Peyer's patch (tissue), 4 donors: Measurements from ENCODE around the gene HSPB9. TPM values are rescaled to one million over a fixed set of nuclear protein-coding genes. Genes with fewer than 3 reads are reported as not detected.

Experiments used
- DNase-seq, 3 donors: peaks; one replicate each; pipeline ENCODE4 v3.0.0-alpha.2; 2017 to 2019
- H3K27ac ChIP-seq, 4 donors: fragments of 200-600 bp; sonication (generic); one replicate each; pipeline ENCODE4 v1.5.1; 2016 to 2019
- H3K27me3 ChIP-seq, 2 donors: fragments of 200-600 bp; sonication (generic); one replicate each; pipeline ENCODE4 v1.5.1; 2019
- H3K36me3 ChIP-seq, 3 donors: fragments of 200-600 bp; sonication (generic); one replicate each; pipeline ENCODE4 v1.5.1; 2016 to 2019
- H3K4me1 ChIP-seq, 4 donors: fragments of 200-600 bp; sonication (generic); one replicate each; pipeline ENCODE4 v1.5.1; 2016 to 2019
- H3K4me3 ChIP-seq, 4 donors: fragments of 200-600 bp; sonication (generic); 1 replicate in 3 of 4; 2 replicates in 1 of 4; pipeline ENCODE4 v1.5.1; 2016 to 2019; ENCODE audit warnings: mild to moderate bottlenecking in 1 of 4
- H3K9me3 ChIP-seq, 4 donors: fragments of 200-600 bp; sonication (generic); one replicate each; pipeline ENCODE4 v1.5.1; 2016 to 2019; ENCODE audit warnings: mild to moderate bottlenecking in 1 of 4
- POLR2A ChIP-seq, 2 donors: fragments of 450-650 bp; IDR thresholded peaks; one replicate each; pipeline ENCODE4 v1.5.1; 2017; ENCODE audit warnings: antibody characterized with exemption in 2 of 2, mild to moderate bottlenecking in 2 of 2, moderate library complexity in 2 of 2
- total RNA-seq, 4 donors: library from RNA; depleted of rRNA; stranded (reverse); fragments of >200 nt; gene quantifications; one replicate each; pipeline ENCODE4 v1.1.0, GENCODE V29; 2016
- TF ChIP-seq, protein P1 (sequence below), 6 experiments: fragments of 450-650 bp in 4 of 6; fragments of 200-600 bp in 2 of 6; sonication (generic) in 1 of 6; IDR thresholded peaks; one replicate each; pipeline ENCODE4 v1.5.1; 2017 to 2019; ENCODE audit warnings: antibody characterized with exemption in 6 of 6, mild to moderate bottlenecking in 3 of 6, moderate library complexity in 1 of 6

The HSPB9 gene
- total RNA-seq, 4 donors from 2014 or later = not detected

DNA sequence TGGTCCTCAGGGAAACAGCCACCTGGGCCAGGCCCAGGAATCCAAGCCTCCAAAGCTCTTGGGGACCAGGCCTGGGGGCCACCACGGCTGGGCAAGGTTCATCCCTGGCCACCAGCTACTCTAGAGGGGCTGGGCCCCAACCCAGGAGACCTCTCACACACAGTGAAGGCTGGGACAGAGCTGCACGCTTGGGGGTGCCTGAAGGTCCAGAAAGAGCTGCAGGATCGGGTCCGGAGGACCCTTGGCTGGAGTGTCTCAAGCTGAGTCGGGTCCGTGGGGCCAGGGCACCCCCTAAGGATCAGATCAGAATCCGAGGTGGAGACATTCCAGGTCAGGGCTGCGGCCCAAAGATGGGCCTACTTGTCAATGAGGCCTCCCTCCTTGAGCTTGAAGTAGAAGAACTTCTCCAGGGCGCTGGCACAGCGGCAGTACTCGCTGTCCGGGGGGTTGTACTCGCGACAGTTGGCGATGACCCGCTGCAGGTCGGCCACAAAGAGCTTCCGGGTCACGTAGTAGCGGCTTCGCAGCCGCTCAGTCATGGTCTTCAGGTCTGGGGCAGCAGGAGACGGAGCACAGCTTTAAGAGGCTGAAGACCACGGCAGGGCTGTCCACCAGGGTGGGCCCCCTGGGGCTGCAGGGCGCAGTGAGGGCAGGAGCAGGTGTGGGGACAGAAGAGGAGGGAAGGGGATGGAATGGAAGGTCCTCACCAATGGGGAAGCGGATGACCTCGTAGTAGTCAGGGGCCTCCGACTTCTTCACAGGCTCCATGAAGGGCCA is 9.1 kb upstream of the HSPB9 start:
- peak in 1 of 3 donors; percentile 49 for DNase-seq
- H3K27ac ChIP-seq = peak overlapping the region; percentile 87 to 96 (median 93)
- H3K4me3 ChIP-seq = no peak overlapping the region
- H3K27me3 ChIP-seq = no peaks in the 10 kb centered on the region
- no peak for TF ChIP-seq POLR2A (IDR thresholded peaks at IDR 0.05)
- TF ChIP-seq, protein P1, sequence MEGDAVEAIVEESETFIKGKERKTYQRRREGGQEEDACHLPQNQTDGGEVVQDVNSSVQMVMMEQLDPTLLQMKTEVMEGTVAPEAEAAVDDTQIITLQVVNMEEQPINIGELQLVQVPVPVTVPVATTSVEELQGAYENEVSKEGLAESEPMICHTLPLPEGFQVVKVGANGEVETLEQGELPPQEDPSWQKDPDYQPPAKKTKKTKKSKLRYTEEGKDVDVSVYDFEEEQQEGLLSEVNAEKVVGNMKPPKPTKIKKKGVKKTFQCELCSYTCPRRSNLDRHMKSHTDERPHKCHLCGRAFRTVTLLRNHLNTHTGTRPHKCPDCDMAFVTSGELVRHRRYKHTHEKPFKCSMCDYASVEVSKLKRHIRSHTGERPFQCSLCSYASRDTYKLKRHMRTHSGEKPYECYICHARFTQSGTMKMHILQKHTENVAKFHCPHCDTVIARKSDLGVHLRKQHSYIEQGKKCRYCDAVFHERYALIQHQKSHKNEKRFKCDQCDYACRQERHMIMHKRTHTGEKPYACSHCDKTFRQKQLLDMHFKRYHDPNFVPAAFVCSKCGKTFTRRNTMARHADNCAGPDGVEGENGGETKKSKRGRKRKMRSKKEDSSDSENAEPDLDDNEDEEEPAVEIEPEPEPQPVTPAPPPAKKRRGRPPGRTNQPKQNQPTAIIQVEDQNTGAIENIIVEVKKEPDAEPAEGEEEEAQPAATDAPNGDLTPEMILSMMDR (IDR thresholded peaks at IDR 0.05) = no peak
- H3K9me3 ChIP-seq = no peaks in the 10 kb centered on the region
- peaks cover 0 to 19% (median 15%) of the 10 kb centered on the region in 4 donors for H3K4me1 ChIP-seq
- no peaks in the 10 kb centered on the region for H3K36me3 ChIP-seq

DNA sequence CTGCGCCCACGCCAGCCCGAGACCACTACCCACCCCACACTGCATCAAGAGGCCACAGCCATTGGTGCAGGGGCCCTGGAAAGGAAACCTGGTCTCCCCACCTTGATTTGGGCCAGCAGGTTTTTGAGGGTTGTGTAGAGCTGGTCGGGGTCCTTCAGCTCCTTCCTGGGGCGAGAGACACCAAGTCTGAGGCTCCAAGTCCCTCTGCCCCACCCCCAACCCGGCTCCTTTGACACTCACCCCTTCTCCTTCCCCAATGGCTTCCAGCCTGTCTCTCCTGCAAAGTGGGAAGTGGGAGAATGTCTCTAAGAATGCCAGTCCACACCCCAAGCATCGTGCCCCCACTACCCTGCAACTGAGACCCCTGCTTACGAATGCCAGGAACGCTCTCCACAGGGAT is 8.5 kb upstream of the HSPB9 start:
- Histone ChIP-seq H3K9me3 (no peaks in the 10 kb centered on the region), H3K36me3 (no peaks in the 10 kb centered on the region), H3K27ac (peak overlapping the region in 1 of 4 donors; percentile 78), H3K27me3 (no peaks in the 10 kb centered on the region), H3K4me3 (no peak overlapping the region), H3K4me1 (peaks cover 0 to 20% (median 15%) of the 10 kb centered on the region in 4 donors)
- DNase-seq = peak in 1 of 3 donors; percentile 38
- TF ChIP-seq POLR2A (IDR thresholded peaks at IDR 0.05) = no peak
- TF ChIP-seq, protein P1 (IDR thresholded peaks at IDR 0.05) = no peak

DNA sequence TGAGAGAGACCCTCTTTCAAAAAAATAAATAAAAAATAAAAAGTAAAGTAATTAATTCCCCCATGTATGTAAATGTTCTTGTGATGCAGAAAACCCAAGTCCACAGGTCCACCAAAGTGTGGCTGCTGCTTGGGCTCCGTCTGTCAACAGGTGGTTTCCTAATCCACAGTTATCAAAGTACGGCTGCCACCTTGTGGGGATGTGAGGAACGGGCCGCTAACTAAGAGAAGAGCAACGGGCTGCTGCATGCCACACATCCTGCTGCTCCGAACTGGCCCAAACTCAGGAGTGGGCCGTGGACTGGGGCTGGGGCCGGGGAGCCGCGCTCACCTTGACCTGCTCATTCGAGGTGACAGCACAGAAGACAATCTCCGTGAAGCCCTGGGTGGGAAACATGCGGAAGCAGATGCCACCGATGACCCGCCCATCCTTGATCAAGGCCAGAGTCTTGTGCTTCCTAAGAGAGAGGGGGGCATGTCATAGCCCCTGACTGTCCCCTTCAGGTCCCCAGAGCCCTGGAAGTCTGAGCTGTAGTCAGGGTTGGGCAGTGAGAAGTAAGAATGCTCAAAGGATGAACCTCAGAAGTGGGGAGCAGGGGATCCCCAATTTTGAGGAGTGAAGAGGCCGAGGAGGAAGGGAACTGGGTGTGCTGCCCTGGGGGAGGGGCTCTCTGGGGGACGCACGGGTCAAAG is 5.8 kb upstream of the HSPB9 start:
- Histone ChIP-seq H3K4me1 (peaks cover 0 to 33% (median 11%) of the 10 kb centered on the region in 4 donors), H3K27me3 (no peaks in the 10 kb centered on the region), H3K9me3 (no peaks in the 10 kb centered on the region), H3K27ac (peak overlapping the region in 1 of 4 donors; percentile 78), H3K36me3 (no peaks in the 10 kb centered on the region), H3K4me3 (no peak overlapping the region)
- DNase-seq = peak; percentile 85 to 96 (median 94)
- TF ChIP-seq, protein P1 (IDR thresholded peaks at IDR 0.05) = peak; percentile 80 to 93 (median 92)
- no peak for TF ChIP-seq POLR2A (IDR thresholded peaks at IDR 0.05)

DNA sequence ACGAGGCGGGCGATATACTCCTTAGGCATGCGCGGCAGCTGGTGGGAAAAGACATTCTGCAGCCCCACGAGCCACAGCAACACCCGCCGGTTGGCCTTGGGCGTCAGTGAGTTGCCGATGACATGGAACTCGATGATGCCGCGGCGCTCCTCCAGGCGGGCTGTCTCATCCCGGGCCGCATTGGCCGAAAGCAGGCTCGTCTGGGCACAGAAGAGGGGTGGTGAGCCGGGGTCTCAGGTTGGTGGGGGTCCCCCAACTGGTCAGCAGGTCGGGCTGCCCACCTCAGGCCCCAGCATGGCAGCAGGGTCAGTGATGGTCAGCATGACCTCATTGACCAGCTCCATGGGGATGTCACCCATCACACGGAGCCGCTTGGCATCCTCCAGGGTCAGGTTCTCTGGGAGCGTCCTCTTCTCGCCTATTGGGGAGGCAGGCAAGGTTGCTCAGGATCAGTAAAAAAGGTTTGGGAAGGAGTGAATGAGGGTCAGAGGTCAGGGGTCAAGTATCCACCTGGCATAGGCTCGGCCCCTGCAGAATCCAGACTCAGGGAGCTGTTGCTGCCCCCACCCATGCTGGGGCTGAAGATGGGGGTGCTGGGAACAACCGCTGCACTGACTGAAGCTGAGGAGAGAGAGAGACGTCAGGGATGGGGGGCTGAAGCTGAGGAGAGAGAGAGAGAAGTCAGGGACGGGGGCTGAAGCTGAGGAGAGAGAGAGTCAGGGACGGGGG is 5.0 kb upstream of the HSPB9 start:
- H3K4me1 ChIP-seq = peaks cover 0 to 38% (median 10%) of the 10 kb centered on the region in 4 donors
- no peaks in the 10 kb centered on the region for H3K9me3 ChIP-seq
- no peak overlapping the region for H3K27ac ChIP-seq
- H3K27me3 ChIP-seq = no peaks in the 10 kb centered on the region
- peak in 1 of 3 donors; percentile 53 for DNase-seq
- no peak overlapping the region for H3K4me3 ChIP-seq
- TF ChIP-seq POLR2A (IDR thresholded peaks at IDR 0.05) = no peak
- TF ChIP-seq, protein P1 (IDR thresholded peaks at IDR 0.05) = no peak
- H3K36me3 ChIP-seq = no peaks in the 10 kb centered on the region

DNA sequence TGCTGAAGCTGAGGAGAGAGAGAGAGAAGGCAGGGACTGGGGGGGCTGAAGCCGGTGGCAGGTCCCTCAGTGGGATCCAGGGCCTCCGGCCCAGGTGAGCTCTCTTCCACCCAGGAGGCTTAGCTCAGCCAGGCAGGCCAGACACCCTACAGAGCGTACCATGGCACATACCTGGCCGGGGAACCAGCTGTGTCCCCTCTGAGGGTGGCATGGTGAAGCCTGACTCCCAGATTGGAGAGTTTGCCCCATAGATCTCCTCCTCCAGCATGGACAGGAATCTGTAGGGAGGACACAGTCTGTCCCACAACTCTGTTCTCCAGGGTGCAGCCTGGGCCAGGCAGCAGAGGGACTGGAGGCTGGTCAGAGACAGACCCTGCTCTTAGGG is 4.5 kb upstream of the HSPB9 start:
- H3K9me3 ChIP-seq = no peaks in the 10 kb centered on the region
- no peak overlapping the region for H3K4me3 ChIP-seq
- H3K27ac ChIP-seq = no peak overlapping the region
- peaks cover 0 to 38% (median 5%) of the 10 kb centered on the region in 4 donors for H3K4me1 ChIP-seq
- TF ChIP-seq, protein P1 (IDR thresholded peaks at IDR 0.05) = no peak
- no peak for TF ChIP-seq POLR2A (IDR thresholded peaks at IDR 0.05)
- no peak for DNase-seq
- no peaks in the 10 kb centered on the region for H3K36me3 ChIP-seq
- H3K27me3 ChIP-seq = no peaks in the 10 kb centered on the region
